ENCODE results near the gene GAB4. TPM values are rescaled to one million over a fixed set of nuclear protein-coding genes. Genes with fewer than 3 reads are reported as not detected.
"Not testable (repeated sequence)": the region's sequence is repeated elsewhere in the genome, so short reads cannot be mapped to it uniquely, and the experiment has no call there.

Gene GAB4
- total RNA-seq, 1 donor from 2014 or later = not detected

DNA sequence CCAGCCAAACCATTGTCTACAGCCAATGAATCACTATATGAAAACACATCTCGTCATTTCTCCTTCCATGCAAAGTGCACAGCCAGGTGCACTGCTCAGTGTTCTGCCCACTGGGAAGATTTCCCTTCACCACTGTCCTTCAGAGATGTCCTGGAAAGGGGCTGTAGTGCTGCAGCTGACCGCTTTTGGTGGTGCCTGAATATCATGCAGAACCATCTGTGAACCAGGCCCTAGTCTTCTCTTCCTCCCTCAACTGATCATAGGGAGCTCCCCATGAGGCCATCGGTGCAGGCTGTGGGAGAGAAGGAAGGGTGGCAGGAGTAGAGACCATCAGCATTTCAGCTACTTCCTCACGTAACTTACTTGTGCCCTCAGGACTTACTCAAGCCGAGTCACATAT, 70.2 kb downstream of the GAB4 start:
- Histone ChIP-seq H3K4me2 (ENCODE audit: low read length) (no peak overlapping the region), H2AFZ (ENCODE audit: low read depth, low read length) (no peak overlapping the region), H4K20me1 (ENCODE audit: insufficient read depth, low read length) (no peaks in the 10 kb centered on the region), H3K4me3 (ENCODE audit: insufficient read depth, low read depth, low read length) (no peak overlapping the region), H3K9ac (ENCODE audit: low read length) (no peak overlapping the region), H3K36me3 (ENCODE audit: insufficient read depth, low read length) (no peaks in the 10 kb centered on the region), H3K27ac (ENCODE audit: low read depth, low read length) (no peak overlapping the region), H3K4me1 (ENCODE audit: insufficient read depth, low read length) (no peaks in the 10 kb centered on the region), H3K27me3 (ENCODE audit: insufficient read depth, low read length) (no peaks in the 10 kb centered on the region), H3K9me3 (ENCODE audit: insufficient read depth, low read depth, low read length) (no peaks in the 10 kb centered on the region), H3K79me2 (ENCODE audit: insufficient read depth, low read length) (no peaks in the 10 kb centered on the region)
- Mint-ChIP-seq H3K27me3 (ENCODE audit: low read depth, unreplicated experiment) (peaks cover 6% of the 10 kb centered on the region), H3K36me3 (ENCODE audit: low read depth, unreplicated experiment) (no peaks in the 10 kb centered on the region), H3K9me3 (ENCODE audit: unreplicated experiment) (peaks cover 9% of the 10 kb centered on the region), H3K4me1 (ENCODE audit: low read depth, unreplicated experiment) (no peaks in the 10 kb centered on the region), H3K27ac (ENCODE audit: unreplicated experiment) (no peak overlapping the region), H3K4me3 (ENCODE audit: unreplicated experiment) (no peak overlapping the region)
- no peak for DNase-seq (ENCODE audit: low read depth)
- FAIRE-seq = no peak
- TF ChIP-seq, protein P1, sequence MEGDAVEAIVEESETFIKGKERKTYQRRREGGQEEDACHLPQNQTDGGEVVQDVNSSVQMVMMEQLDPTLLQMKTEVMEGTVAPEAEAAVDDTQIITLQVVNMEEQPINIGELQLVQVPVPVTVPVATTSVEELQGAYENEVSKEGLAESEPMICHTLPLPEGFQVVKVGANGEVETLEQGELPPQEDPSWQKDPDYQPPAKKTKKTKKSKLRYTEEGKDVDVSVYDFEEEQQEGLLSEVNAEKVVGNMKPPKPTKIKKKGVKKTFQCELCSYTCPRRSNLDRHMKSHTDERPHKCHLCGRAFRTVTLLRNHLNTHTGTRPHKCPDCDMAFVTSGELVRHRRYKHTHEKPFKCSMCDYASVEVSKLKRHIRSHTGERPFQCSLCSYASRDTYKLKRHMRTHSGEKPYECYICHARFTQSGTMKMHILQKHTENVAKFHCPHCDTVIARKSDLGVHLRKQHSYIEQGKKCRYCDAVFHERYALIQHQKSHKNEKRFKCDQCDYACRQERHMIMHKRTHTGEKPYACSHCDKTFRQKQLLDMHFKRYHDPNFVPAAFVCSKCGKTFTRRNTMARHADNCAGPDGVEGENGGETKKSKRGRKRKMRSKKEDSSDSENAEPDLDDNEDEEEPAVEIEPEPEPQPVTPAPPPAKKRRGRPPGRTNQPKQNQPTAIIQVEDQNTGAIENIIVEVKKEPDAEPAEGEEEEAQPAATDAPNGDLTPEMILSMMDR (IDR thresholded peaks at IDR 0.05; ENCODE audit: insufficient read depth, low read depth, low read length) = no peak
- no peak for TF ChIP-seq EZH2 (IDR thresholded peaks at IDR 0.05; ENCODE audit: insufficient read depth, low read length)

DNA sequence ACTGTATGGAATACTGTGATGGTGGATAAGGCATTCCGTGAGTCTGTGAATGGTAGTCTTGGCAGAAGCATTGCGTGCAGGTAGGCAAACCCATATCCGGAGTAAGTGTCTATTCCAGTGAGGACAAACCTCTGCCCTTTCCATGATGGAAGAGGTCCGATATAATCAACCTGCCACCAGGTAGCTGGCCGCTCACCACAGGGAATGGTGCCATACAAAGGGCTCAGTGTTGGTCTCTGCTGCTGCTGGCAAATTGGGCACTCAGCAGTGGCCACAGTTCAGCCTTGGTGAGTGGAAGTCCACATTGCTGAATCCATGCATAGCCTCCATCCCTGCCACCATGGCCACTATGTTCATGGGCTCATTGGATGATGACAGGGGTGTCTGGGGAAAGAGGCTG, 70.8 kb downstream of the GAB4 start:
- H3K36me3 ChIP-seq (ENCODE audit: insufficient read depth, low read length); H3K4me3 ChIP-seq (ENCODE audit: insufficient read depth, low read depth, low read length); H3K36me3 Mint-ChIP-seq (ENCODE audit: low read depth, unreplicated experiment); H3K27ac Mint-ChIP-seq (ENCODE audit: unreplicated experiment); H3K79me2 ChIP-seq (ENCODE audit: insufficient read depth, low read length); H3K27ac ChIP-seq (ENCODE audit: low read depth, low read length); FAIRE-seq; H3K9ac ChIP-seq (ENCODE audit: low read length); H3K9me3 Mint-ChIP-seq (ENCODE audit: unreplicated experiment); H2AFZ ChIP-seq (ENCODE audit: low read depth, low read length); H3K9me3 ChIP-seq (ENCODE audit: insufficient read depth, low read depth, low read length); H3K4me1 Mint-ChIP-seq (ENCODE audit: low read depth, unreplicated experiment); H4K20me1 ChIP-seq (ENCODE audit: insufficient read depth, low read length); H3K4me3 Mint-ChIP-seq (ENCODE audit: unreplicated experiment); H3K27me3 Mint-ChIP-seq (ENCODE audit: low read depth, unreplicated experiment); DNase-seq (ENCODE audit: low read depth); H3K4me2 ChIP-seq (ENCODE audit: low read length); H3K4me1 ChIP-seq (ENCODE audit: insufficient read depth, low read length); H3K27me3 ChIP-seq (ENCODE audit: insufficient read depth, low read length): not testable (repeated sequence)

DNA sequence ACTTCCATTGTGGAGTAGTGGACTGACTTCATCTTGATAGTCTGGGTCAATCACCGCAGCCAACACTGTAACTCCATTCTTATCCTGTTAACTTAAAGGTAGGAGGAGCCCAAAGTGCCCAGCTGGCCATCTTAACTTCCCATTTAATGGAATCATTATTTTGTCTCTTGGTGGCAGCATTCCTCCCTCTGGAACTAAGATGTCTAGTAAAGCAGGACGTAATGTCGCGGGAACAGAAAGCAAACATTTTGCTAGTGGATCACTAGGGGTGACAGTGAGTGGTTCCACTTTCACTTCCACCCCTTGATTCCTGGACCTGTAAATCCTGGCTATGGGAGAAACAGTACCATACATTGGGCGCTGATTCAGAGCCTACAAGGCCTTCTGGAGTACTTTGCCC, 71.4 kb downstream of the GAB4 start:
- no peak overlapping the region for H3K27ac Mint-ChIP-seq (ENCODE audit: unreplicated experiment)
- DNase-seq (ENCODE audit: low read depth) (no peak), FAIRE-seq (no peak)
- TF ChIP-seq EZH2 (IDR thresholded peaks at IDR 0.05; ENCODE audit: insufficient read depth, low read length) = no peak
- TF ChIP-seq, protein P1 (IDR thresholded peaks at IDR 0.05; ENCODE audit: insufficient read depth, low read depth, low read length) = no peak
- no peaks in the 10 kb centered on the region for H3K36me3 Mint-ChIP-seq (ENCODE audit: low read depth, unreplicated experiment)
- Histone ChIP-seq H4K20me1 (ENCODE audit: insufficient read depth, low read length) (no peaks in the 10 kb centered on the region), H3K36me3 (ENCODE audit: insufficient read depth, low read length) (no peaks in the 10 kb centered on the region), H3K27me3 (ENCODE audit: insufficient read depth, low read length) (no peaks in the 10 kb centered on the region), H2AFZ (ENCODE audit: low read depth, low read length) (no peak overlapping the region), H3K79me2 (ENCODE audit: insufficient read depth, low read length) (no peaks in the 10 kb centered on the region), H3K9ac (ENCODE audit: low read length) (no peak overlapping the region), H3K4me3 (ENCODE audit: insufficient read depth, low read depth, low read length) (no peak overlapping the region), H3K4me2 (ENCODE audit: low read length) (no peak overlapping the region), H3K27ac (ENCODE audit: low read depth, low read length) (no peak overlapping the region), H3K4me1 (ENCODE audit: insufficient read depth, low read length) (no peaks in the 10 kb centered on the region), H3K9me3 (ENCODE audit: insufficient read depth, low read depth, low read length) (no peaks in the 10 kb centered on the region)
- peaks cover 9% of the 10 kb centered on the region for H3K9me3 Mint-ChIP-seq (ENCODE audit: unreplicated experiment)
- peaks cover 8% of the 10 kb centered on the region for H3K27me3 Mint-ChIP-seq (ENCODE audit: low read depth, unreplicated experiment)
- H3K4me3 Mint-ChIP-seq (ENCODE audit: unreplicated experiment) = no peak overlapping the region
- no peaks in the 10 kb centered on the region for H3K4me1 Mint-ChIP-seq (ENCODE audit: low read depth, unreplicated experiment)

Data from astrocyte (in vitro differentiated cells and primary cell).